HL-60 (cell line): ENCODE data around the gene ZNF157.

ENCODE experiments used
- DNase-seq, 2 experiments: peaks; one replicate each; pipeline ENCODE4 v3.0.0-alpha.2; 2010 to 2020; ENCODE audit warnings: low read depth in 1 of 2, low spot score in 1 of 2
- H3K27ac ChIP-seq: fragments of 250-450 bp; sonication (Bioruptor Pico); replicated peaks from 2 replicates; pipeline ENCODE4 v1.5.1; 2020; ENCODE audit warnings: mild to moderate bottlenecking, moderate library complexity
- H3K27me3 ChIP-seq: fragments of 250-450 bp; sonication (Bioruptor Pico); 2 replicates; pipeline ENCODE4 v1.5.1; 2021; ENCODE audit warnings: mild to moderate bottlenecking, moderate library complexity; ENCODE audit not compliant: insufficient read depth, poor library complexity, severe bottlenecking
- H3K4me3 ChIP-seq: replicated peaks from 2 replicates; pipeline ENCODE4 v1.5.1; 2011; ENCODE audit warnings: mild to moderate bottlenecking, control low read depth, low read length; ENCODE audit not compliant: insufficient read depth
- GABPA ChIP-seq: IDR thresholded peaks from 2 replicates; pipeline ENCODE4 v1.6.1; 2012; ENCODE audit warnings: low read depth
- POLR2AphosphoS5 ChIP-seq: IDR thresholded peaks from 2 replicates; pipeline ENCODE4 v1.6.1; 2012; ENCODE audit warnings: low read depth
- SPI1 ChIP-seq: IDR thresholded peaks from 2 replicates; pipeline ENCODE4 v1.6.1; 2012; ENCODE audit warnings: low read depth, mild to moderate bottlenecking, borderline replicate concordance
- TF ChIP-seq, protein P1 (sequence below): IDR thresholded peaks from 2 replicates; pipeline ENCODE4 v1.6.1; 2012; ENCODE audit warnings: low read depth; ENCODE audit not compliant: insufficient replicate concordance
- TF ChIP-seq, protein P2 (sequence below): IDR thresholded peaks from one replicate; pipeline ENCODE4 v1.5.1; 2011; ENCODE audit warnings: low read length, control low read depth, inconsistent platforms; ENCODE audit not compliant: insufficient read depth

Gene ZNF157

DNA sequence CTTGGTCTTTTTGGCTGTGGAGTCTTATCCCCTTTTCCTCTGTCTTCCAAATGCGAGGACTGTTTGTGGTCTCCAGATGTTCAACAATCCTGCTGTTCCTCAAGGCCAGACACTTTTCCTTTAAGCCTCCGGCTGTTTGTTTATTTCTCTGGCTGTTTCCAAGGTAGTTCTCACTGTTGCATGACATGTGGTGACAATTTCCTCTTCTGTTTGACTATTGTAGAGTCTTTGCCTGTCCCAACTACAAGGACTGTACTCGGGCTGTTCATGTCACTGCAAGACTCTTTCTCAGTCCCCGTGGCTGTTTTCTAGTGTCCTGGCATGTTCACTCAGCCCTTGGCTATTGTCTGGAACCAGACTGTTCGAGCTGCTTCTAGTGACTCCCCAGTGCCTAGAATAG, 50.6 kb downstream of the ZNF157 start:
- H3K27ac ChIP-seq = no peak overlapping the region
- H3K4me3 ChIP-seq = no peak overlapping the region
- H3K27me3 ChIP-seq = no peaks in the 10 kb centered on the region
- DNase-seq = no peak
- TF ChIP-seq, protein P1, sequence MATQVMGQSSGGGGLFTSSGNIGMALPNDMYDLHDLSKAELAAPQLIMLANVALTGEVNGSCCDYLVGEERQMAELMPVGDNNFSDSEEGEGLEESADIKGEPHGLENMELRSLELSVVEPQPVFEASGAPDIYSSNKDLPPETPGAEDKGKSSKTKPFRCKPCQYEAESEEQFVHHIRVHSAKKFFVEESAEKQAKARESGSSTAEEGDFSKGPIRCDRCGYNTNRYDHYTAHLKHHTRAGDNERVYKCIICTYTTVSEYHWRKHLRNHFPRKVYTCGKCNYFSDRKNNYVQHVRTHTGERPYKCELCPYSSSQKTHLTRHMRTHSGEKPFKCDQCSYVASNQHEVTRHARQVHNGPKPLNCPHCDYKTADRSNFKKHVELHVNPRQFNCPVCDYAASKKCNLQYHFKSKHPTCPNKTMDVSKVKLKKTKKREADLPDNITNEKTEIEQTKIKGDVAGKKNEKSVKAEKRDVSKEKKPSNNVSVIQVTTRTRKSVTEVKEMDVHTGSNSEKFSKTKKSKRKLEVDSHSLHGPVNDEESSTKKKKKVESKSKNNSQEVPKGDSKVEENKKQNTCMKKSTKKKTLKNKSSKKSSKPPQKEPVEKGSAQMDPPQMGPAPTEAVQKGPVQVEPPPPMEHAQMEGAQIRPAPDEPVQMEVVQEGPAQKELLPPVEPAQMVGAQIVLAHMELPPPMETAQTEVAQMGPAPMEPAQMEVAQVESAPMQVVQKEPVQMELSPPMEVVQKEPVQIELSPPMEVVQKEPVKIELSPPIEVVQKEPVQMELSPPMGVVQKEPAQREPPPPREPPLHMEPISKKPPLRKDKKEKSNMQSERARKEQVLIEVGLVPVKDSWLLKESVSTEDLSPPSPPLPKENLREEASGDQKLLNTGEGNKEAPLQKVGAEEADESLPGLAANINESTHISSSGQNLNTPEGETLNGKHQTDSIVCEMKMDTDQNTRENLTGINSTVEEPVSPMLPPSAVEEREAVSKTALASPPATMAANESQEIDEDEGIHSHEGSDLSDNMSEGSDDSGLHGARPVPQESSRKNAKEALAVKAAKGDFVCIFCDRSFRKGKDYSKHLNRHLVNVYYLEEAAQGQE = no peak
- TF ChIP-seq GABPA = no peak
- TF ChIP-seq POLR2AphosphoS5 = no peak
- TF ChIP-seq, protein P2, sequence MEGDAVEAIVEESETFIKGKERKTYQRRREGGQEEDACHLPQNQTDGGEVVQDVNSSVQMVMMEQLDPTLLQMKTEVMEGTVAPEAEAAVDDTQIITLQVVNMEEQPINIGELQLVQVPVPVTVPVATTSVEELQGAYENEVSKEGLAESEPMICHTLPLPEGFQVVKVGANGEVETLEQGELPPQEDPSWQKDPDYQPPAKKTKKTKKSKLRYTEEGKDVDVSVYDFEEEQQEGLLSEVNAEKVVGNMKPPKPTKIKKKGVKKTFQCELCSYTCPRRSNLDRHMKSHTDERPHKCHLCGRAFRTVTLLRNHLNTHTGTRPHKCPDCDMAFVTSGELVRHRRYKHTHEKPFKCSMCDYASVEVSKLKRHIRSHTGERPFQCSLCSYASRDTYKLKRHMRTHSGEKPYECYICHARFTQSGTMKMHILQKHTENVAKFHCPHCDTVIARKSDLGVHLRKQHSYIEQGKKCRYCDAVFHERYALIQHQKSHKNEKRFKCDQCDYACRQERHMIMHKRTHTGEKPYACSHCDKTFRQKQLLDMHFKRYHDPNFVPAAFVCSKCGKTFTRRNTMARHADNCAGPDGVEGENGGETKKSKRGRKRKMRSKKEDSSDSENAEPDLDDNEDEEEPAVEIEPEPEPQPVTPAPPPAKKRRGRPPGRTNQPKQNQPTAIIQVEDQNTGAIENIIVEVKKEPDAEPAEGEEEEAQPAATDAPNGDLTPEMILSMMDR = no peak
- TF ChIP-seq SPI1 = no peak

DNA sequence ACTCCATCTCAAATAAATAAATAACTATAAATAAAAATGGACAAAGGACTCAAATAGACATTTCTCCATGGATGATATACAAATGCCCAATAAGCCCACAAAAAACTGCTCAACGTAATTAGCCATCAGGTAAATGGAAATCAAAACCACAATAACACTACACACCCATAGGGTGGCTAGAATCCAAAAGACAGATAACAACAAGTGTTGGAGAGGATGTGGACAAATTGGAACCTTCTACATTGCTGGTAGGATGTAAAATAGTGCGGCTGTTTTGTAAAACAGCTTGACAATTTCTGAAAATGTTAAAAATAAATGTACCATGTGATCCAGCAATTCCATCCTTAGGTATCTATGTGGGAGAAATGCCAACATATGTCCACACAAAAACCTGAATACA, 52.1 kb downstream of the ZNF157 start:
- Histone ChIP-seq H3K27ac (no peak overlapping the region), H3K27me3 (no peaks in the 10 kb centered on the region), H3K4me3 (no peak overlapping the region)
- TF ChIP-seq, protein P1 = no peak
- TF ChIP-seq GABPA (no peak), POLR2AphosphoS5 (no peak), SPI1 (no peak)
- TF ChIP-seq, protein P2 = no peak
- DNase-seq = no peak

- H3K27ac ChIP-seq = no peak overlapping the region
- no peak overlapping the region for H3K4me3 ChIP-seq
- no peaks in the 10 kb centered on the region for H3K27me3 ChIP-seq
- DNase-seq = no peak
- TF ChIP-seq SPI1 (no peak), GABPA (no peak), POLR2AphosphoS5 (no peak)
- TF ChIP-seq, protein P1 = no peak
- TF ChIP-seq, protein P2 = no peak
Measured at GRCh38 chrX:47430925-47431324, 60.5 kb downstream of the ZNF157 start.
